Muscle layer of colon (tissue), 2 donors: ENCODE measurements around the gene PRR15L.
A peak's percentile ranks its signal among the peaks of the same experiment; 100 is the strongest.

ENCODE experiments used
- H3K27ac ChIP-seq: one replicate; pipeline ENCODE4 v1.7.0; 2013; ENCODE audit warnings: low read depth, mild to moderate bottlenecking, low read length, moderate library complexity
- H3K27me3 ChIP-seq, 2 donors: one replicate each; pipeline ENCODE4 v1.7.0; 2013; ENCODE audit warnings: low read length in 2 of 2, mild to moderate bottlenecking in 2 of 2; ENCODE audit not compliant: insufficient read depth in 2 of 2, control insufficient read depth in 1 of 2
- H3K36me3 ChIP-seq: one replicate; pipeline ENCODE4 v1.7.0; 2013; ENCODE audit warnings: mild to moderate bottlenecking, low read length; ENCODE audit not compliant: insufficient read depth
- H3K4me1 ChIP-seq: one replicate; pipeline ENCODE4 v1.7.0; 2013; ENCODE audit warnings: mild to moderate bottlenecking, low read length; ENCODE audit not compliant: insufficient read depth
- H3K4me3 ChIP-seq, 2 donors: one replicate each; pipeline ENCODE4 v1.7.0; 2013; ENCODE audit warnings: low read length in 2 of 2, low read depth in 1 of 2, mild to moderate bottlenecking in 1 of 2, moderate library complexity in 1 of 2
- H3K9ac ChIP-seq: one replicate; pipeline ENCODE4 v1.7.0; 2013; ENCODE audit warnings: low read length
- H3K9me3 ChIP-seq: one replicate; pipeline ENCODE4 v1.7.0; 2013; ENCODE audit warnings: mild to moderate bottlenecking, low read length
- donor health status: abdominal sarcoma.
- donor health status: Adenocarcinoma of cecum.

Gene PRR15L

GRCh38 chr17:47955497-47956461 lies 1.9 kb downstream of the PRR15L start:
- Histone ChIP-seq H3K4me3 (no peak overlapping the region), H3K9me3 (no peaks in the 10 kb centered on the region), H3K27ac (no peak overlapping the region), H3K36me3 (no peaks in the 10 kb centered on the region), H3K27me3 (no peaks in the 10 kb centered on the region), H3K9ac (no peak overlapping the region), H3K4me1 (no peaks in the 10 kb centered on the region)

DNA sequence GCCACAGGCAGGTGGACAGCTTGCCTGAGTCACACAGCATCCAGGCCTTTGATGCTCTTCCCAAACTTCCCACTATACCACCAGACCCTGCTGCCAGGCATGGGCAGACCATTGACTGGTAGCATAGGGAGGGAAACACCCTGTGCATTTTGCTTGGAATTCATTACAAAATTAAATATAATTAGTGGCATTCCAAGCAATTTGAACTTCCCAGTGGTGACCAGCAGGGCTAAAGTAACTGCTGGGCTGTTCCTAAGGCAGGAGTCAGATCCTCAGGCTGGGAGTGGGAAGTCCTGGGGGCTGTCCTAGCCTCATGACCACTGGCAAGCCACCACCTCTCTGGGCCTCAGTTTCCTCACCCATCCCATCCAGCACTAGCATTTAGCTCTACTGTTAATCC lies 3.8 kb downstream of the PRR15L start:
- H3K9me3 ChIP-seq: no peaks in the 10 kb centered on the region
- H3K27ac ChIP-seq: no peak overlapping the region
- no peak overlapping the region for H3K9ac ChIP-seq
- no peak overlapping the region for H3K4me3 ChIP-seq
- no peaks in the 10 kb centered on the region for H3K36me3 ChIP-seq
- no peaks in the 10 kb centered on the region for H3K27me3 ChIP-seq
- H3K4me1 ChIP-seq: peaks cover 10% of the 10 kb centered on the region

- Histone ChIP-seq H3K9me3 (no peaks in the 10 kb centered on the region), H3K36me3 (no peaks in the 10 kb centered on the region), H3K27ac (no peak overlapping the region), H3K4me3 (no peak overlapping the region), H3K4me1 (peaks cover 17% of the 10 kb centered on the region), H3K9ac (no peak overlapping the region), H3K27me3 (no peaks in the 10 kb centered on the region)
Measured at GRCh38 chr17:47952171-47953021, 5.3 kb downstream of the PRR15L start.

DNA sequence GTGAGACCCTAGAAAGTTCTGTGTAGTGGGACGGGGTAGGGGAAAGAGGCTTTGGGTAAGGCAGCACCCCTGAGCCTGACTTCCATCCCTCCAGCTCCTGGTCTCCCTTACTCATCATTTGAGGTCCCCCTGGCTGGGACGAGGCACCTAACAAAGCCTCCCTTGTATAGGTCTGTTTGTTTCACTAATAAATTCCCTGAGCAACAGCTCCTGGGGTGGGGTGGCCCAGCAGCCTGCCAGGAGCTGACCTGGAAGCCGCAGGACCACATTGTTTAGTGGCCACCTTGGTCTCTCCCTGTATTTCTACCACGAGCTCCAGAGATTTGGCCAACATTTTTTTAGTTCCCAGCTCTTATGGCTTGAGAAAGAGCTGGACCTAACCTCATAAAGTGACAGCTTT lies 7.2 kb downstream of the PRR15L start:
- Histone ChIP-seq H3K27me3 (no peaks in the 10 kb centered on the region), H3K36me3 (peaks cover 13% of the 10 kb centered on the region), H3K4me3 (no peak overlapping the region), H3K4me1 (peaks cover 24% of the 10 kb centered on the region), H3K9ac (no peak overlapping the region), H3K9me3 (no peaks in the 10 kb centered on the region), H3K27ac (no peak overlapping the region)

GRCh38 chr17:47949946-47950345 lies 7.7 kb downstream of the PRR15L start:
- Histone ChIP-seq H3K36me3 (peaks cover 18% of the 10 kb centered on the region), H3K4me3 (peak overlapping the region; percentile 9 to 56), H3K27ac (no peak overlapping the region), H3K9me3 (no peaks in the 10 kb centered on the region), H3K9ac (peak overlapping the region; percentile 35), H3K4me1 (peaks cover 24% of the 10 kb centered on the region), H3K27me3 (no peaks in the 10 kb centered on the region)

- H3K4me1 ChIP-seq: peaks cover 24% of the 10 kb centered on the region
- peak overlapping the region; percentile 9 to 56 for H3K4me3 ChIP-seq
- H3K27ac ChIP-seq: peak overlapping the region; percentile 92
- peak overlapping the region; percentile 35 for H3K9ac ChIP-seq
- H3K36me3 ChIP-seq: peaks cover 24% of the 10 kb centered on the region
- no peaks in the 10 kb centered on the region for H3K27me3 ChIP-seq
- H3K9me3 ChIP-seq: no peaks in the 10 kb centered on the region
Measured at GRCh38 chr17:47949197-47949759, 8.4 kb downstream of the PRR15L start.

DNA sequence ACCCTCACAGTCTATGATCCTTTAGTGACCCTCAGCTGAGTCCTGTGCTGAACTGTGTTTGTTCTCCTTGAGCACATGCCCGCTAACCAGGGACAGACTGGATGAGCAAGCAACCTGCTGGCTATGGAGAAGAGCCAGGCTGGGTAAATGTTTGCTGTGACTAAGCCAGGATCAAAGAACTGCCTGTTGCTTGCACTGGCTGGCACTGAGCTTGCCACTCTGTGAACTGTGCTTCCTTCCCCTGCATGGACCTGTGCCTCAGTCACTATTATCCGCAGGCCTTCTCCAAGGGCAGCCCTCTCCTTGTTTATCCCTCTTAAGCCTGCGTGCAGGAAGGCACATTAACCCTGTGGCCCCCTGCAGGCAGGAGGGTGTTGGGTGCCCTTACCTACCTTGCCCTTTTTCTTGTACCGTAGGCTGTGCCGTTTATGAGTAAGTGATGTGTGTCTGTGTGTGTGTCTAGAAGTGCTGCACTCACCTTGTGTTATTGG lies 8.9 kb downstream of the PRR15L start:
- Histone ChIP-seq H3K27ac (peak overlapping the region; percentile 92), H3K36me3 (peaks cover 26% of the 10 kb centered on the region), H3K9me3 (no peaks in the 10 kb centered on the region), H3K9ac (no peak overlapping the region), H3K4me1 (peaks cover 24% of the 10 kb centered on the region), H3K4me3 (peak overlapping the region in 1 of 2 donors; percentile 56), H3K27me3 (no peaks in the 10 kb centered on the region)

GRCh38 chr17:47946929-47947397 lies 10.7 kb downstream of the PRR15L start:
- peaks cover 26% of the 10 kb centered on the region for H3K36me3 ChIP-seq
- H3K4me3 ChIP-seq: no peak overlapping the region
- H3K4me1 ChIP-seq: peaks cover 30% of the 10 kb centered on the region
- H3K27me3 ChIP-seq: no peaks in the 10 kb centered on the region
- no peaks in the 10 kb centered on the region for H3K9me3 ChIP-seq
- no peak overlapping the region for H3K27ac ChIP-seq
- H3K9ac ChIP-seq: no peak overlapping the region

- Histone ChIP-seq H3K4me3 (no peak overlapping the region), H3K27me3 (no peaks in the 10 kb centered on the region), H3K9me3 (no peaks in the 10 kb centered on the region), H3K27ac (no peak overlapping the region), H3K4me1 (peaks cover 34% of the 10 kb centered on the region), H3K36me3 (peaks cover 26% of the 10 kb centered on the region), H3K9ac (no peak overlapping the region)
Measured at GRCh38 chr17:47946516-47946915, 11.2 kb downstream of the PRR15L start.

GRCh38 chr17:47945529-47946508 lies 11.9 kb downstream of the PRR15L start:
- Histone ChIP-seq H3K9me3 (no peaks in the 10 kb centered on the region), H3K27me3 (no peaks in the 10 kb centered on the region), H3K4me1 (peaks cover 37% of the 10 kb centered on the region), H3K27ac (no peak overlapping the region), H3K4me3 (no peak overlapping the region), H3K9ac (no peak overlapping the region), H3K36me3 (peaks cover 26% of the 10 kb centered on the region)
